ENCODE results near the gene CADM3.

CADM3 gene

GRCh38 chr1:159175571-159175970 lies 4.2 kb downstream of the CADM3 start:
- DNase-seq = no peak

DNA sequence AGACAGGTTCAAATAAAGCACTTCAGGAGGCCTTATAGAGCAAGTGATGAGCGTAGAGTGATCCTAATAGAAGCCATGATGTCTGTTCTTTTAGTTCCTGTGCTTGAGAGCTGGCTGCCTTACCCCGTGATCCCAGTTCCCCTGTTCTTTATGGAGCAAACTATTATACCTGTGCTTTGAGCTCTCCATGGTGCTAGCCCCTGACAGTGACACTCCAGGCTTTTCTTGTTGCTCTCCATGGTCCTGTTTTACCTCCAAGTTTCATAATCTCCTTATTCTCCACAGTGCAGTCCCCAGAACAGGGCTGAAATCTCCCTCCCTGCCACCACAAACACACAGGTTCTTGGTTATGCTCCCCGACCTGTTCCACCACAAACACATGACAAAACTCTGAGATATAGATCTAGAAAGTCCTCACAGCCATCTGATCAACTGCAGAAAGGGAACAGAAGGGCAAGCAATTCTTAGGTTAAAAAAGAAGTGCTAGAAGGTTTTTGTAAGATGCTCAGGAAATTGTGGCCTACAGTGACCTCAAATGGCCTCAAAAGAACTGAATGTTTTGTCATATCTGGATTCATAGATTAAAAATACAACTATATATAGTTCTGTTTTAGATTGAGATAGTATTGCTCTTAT lies 6.0 kb downstream of the CADM3 start:
- peak; percentile 79 to 88 for DNase-seq

DNA sequence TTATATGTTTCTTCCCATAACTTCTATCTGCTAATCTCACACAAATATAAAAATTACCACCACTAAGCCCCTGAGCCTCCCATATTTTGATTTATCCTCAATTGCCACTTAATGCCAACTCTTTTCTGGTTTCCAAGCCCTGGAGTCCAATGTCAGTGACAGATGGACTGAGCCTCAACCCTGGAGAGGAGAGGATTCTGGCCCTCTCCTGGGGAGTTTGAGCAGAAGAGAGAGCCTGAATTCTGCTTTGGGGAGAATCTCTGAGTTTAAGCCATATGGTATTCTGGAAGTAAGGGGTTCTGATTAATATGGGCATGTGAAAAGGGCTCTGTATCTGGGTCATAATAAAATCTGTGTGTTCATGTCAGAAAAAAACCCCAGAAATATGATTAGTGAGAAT lies 8.5 kb downstream of the CADM3 start:
- DNase-seq = no peak

GRCh38 chr1:159180516-159180915 lies 9.1 kb downstream of the CADM3 start:
- DNase-seq = no peak

DNA sequence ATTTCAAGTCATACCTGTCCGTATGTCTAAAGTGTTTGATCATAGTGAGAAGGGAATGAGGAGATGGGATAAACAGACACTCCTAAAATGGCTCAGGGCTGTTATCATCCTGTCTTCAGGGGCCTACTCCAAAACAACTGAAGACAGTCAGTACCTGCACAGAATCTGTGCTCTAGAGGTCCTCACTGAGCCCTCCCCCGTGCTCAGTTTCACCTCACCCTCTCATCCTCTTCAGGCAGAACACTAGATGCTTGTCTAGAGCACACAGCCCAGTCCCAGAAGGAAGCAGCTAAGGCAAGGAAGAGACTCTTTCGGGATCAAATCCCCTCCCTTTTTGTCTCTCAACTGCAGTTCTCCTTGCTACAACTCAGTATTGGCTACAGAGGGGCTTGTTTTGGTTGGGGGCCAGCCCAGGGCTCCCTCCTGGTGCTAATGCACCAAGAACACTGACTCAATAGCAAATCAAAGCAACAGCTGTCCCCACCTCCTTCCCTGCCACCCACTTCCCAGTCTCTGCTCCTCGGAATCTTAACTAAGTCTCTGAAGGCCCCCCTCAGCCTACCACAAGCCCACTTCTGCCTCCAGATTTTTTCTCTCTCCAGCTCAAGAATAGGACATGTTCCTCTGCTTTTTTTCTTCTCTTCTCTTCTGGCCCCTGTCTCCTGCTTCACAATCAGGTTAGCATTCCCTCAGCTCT lies 10.1 kb downstream of the CADM3 start:
- no peak for DNase-seq

DNA sequence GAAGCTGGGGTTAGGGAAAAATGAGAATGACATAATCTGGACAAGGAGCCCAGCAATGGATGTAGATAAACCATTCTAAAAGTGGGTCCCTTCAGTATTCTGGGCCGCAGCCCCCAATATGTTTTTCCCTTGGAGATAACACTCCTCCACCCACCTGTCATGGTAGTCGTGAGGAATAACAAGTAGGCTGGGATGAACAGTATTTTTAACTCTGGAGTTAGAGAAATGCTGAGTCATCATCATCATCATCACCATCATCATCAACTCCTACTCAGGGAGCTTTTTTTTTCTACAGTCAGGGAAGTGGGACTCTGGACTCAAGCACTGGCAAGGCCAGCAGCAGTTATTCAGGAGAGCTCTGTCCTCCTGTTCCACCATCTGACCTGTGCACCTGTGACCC lies 12.8 kb downstream of the CADM3 start:
- no peak for DNase-seq

DNA sequence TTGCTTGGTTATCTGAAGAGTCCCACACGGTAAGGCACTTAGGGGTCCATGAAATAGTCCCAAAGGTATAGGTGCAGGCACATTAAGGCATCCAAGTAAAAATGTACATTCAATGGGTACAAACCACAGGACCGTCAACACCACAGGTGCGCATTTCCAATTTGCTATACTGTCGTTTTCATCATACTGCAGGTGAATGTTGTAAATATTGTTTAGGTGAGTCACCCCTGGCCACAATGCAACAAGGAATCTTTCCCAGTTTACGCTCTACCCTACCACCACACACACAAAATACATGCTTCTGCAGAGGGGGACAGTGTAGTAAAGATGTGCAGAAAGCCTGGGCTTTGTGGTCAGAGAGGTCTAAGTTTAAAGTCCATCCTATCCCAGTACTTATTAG lies 13.7 kb downstream of the CADM3 start:
- no peak for DNase-seq

DNA sequence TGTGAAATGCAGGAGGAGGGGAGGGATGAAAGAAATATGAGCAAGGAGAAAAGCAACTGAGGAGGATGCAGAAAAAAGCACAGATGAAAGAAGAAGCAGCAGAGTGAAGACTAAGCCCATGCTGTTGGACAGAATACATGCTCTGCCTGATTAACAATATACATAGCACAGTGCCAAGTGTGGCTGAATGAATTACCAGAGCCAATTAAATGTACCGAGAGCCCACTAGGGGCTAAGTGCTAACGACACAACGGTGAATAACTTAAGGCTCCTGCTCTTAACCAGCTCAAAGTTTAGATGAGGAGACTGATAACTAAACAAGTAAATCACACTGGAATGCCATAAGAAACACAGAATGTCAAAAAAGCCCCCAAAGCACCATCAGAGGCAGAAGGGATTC lies 15.6 kb downstream of the CADM3 start:
- DNase-seq = no peak

GRCh38 chr1:159187647-159188374 lies 16.4 kb downstream of the CADM3 start:
- DNase-seq = no peak

GRCh38 chr1:159188375-159188788 lies 17.0 kb downstream of the CADM3 start:
- DNase-seq = no peak

DNA sequence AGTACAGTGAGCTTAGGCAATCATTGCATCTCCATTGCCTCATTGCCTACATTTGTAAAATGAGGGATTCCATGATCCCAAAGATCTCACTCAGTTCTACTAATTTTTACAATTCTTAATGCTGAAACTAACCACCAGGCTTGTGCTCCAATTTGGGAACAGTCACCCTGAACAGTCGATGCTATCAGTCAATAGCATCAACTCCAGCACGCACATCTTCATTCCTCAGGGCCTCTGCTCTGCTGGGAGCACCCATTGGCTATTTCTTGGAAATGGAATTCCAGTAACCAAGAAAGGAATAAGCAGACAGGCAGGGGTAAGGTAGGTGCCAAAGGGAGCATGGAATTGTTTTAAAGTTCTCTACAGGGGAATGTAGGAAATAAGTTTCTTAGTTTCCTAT lies 19.0 kb downstream of the CADM3 start:
- no peak for DNase-seq

GRCh38 chr1:159196543-159196942 lies 25.1 kb downstream of the CADM3 start:
- peak; percentile 3 for DNase-seq

- peak; percentile 78 to 80 for DNase-seq
Measured at GRCh38 chr1:159197561-159198557, 26.4 kb downstream of the CADM3 start.

- DNase-seq = no peak
Measured at GRCh38 chr1:159199901-159200300, 28.5 kb downstream of the CADM3 start.

GRCh38 chr1:159200769-159201168 lies 29.4 kb downstream of the CADM3 start:
- no peak for DNase-seq

GRCh38 chr1:159201642-159202041 lies 30.2 kb downstream of the CADM3 start:
- no peak for DNase-seq

DNA sequence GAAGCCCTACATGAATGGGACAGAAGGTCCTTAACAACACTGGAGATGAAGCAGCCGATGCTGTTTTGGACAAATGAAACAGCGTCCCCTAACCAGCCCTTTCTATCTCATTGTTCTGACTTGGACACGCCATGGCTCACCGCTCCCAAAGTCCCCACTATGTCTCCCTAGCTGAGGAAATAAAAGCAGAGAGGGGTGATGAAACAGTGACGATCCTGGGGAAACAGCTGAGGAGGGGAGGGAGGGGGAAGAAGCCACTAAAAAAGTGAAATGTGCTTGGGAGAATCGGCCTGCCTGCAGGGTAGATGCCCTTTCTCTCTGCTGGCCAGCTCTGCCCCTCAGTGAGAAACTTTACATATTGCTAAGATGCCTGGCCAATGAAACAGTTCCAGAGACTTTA lies 32.2 kb downstream of the CADM3 start:
- DNase-seq = no peak

DNA sequence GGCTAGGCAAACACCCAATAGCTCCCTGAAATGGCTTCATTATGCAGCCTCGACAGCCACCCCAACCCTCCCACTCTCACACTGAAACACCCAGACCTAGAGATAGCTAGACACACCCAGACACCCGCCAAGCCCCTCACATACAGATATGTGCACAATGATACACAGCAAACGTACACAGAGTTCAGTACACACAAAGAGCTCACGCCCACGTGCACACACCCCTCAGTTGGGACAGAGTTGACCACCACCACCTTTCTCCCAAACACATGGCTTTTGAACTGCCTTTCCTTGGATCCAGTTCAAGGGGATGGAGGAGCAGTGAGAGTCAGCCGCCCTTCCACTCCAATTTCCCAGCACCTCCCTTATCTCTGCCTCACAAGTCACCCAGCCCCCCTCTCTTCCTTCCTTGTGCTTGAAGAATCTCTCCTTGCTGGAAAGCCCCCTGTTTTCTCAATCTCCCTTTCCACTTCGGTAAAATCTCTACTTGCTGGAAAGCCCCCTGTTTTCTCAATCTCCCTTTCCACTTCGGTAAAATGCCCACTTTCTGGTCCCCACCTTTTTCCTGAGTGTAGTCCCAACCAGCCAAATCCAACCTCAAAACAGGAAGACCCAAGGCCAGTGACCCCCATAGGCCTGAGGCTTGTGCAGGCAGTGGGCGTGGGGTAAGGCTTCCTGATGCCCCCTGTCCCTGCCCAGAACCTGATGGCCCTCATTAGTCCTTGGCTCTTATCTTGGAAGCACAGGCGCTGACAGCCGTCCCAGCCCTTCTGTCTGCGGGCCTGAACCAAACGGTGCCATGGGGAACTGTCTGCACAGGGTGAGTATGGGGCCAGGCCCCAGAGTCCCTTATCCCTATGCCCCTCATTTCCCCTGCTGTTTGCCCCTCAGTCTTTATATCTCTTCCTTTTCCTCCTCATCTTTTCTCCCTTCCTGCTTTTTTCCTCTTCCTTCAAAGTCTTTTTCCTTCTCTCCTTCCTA lies 33.0 kb downstream of the CADM3 start, which contains the start of gene ACKR1:
Gene ACKR1, plus strand, starts transcription at position 715 of the 981 bp plus-strand sequence. Its CDS starts 85 bp downstream, at position 800.
- DNase-seq = no peak

- no peak for DNase-seq
Measured at GRCh38 chr1:159205225-159205624, 33.8 kb downstream of the CADM3 start.

- no peak for DNase-seq
Measured at GRCh38 chr1:159206110-159206509, 34.7 kb downstream of the CADM3 start.

DNA sequence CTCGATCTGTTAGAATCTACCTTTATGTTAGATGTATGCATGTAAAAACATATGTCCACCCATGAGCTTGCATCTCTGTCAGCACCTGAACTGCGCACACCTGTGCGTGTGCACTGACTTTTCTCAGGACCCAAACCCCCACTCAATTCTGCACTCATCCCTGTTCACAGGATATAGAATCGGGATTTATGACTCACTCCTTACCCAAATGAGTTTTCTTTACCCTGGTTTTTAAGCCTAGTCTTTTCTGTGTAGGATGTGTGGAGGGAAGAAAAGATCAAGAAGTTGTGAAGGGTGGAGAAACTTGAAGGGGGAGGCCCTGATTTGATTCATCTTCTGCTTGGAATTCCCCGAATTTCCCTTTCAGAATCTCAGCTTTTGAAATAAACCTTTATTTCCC lies 35.7 kb downstream of the CADM3 start:
- no peak for DNase-seq
